Fibroblast of skin of abdomen (primary cell): ENCODE data around the gene RSAD2.
A peak's percentile ranks its signal among the peaks of the same experiment; 100 is the strongest.

Experiments used
- DNase-seq: peaks from one replicate; pipeline ENCODE4 v3.0.0-alpha.2; 2013

Gene RSAD2

DNA sequence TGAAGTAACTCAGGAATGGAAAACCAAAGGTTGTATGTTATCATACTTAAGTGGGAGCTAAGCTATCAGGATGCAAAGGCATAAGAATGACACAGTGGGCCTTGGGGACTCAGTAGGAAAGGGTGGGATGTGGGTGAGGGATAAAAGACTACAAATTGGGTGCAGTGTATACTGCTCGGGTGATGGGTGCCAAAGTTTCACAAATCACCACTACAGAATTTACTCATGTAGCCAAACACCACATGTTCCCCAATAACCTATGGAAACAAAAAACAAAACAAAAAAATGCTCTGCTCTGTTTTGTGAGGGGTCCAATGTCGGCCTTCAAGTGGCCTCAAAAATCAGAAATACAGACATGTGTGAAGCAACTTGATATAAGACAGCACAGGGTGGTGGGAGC, 30.7 kb downstream of the RSAD2 start:
- DNase-seq, result no peak

DNA sequence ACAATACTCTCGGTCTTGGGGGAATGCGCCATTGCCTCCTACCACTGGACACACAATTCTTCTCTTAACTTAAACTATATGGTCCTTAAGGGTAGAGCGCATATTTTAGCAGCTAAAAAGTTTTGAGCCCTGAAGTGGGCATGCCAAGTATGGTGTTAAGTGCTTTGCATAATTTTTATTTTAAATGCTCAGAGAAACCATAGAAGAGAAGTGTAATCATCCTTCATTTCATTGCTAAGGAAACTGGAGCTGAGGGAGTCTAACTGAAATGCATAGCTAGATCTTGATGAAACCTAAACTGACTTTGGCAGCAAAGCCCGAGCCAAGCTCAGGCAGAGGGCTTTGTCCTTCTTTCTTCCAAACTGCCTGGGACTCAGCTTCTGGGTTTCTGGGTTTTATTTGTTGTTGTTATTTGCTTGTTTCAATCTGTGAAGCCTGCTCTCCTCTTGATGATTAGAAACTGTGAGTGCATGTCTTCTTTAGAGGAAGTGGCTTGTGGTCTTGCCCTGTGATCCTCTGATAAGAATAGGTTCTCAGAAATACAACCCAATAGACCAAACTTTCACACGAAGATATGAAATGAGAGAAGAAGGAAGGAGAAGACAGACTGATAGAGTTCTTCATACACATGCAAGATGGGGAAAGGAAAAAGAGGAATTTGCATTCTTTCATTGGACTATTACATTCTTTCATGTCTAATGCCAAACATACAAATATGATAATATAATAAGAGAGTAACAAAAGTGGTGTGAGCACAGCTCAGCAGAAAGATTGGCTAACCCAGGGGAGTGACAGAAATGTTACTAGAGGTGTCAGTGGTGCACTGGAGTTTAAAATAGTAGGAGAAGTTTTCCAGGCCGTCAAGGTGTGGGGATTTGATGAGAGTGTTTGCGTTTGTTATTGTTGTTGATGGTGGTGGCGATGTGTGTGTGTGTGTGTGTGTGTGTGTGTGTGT, 32.1 kb downstream of the RSAD2 start:
- DNase-seq, result no peak

DNA sequence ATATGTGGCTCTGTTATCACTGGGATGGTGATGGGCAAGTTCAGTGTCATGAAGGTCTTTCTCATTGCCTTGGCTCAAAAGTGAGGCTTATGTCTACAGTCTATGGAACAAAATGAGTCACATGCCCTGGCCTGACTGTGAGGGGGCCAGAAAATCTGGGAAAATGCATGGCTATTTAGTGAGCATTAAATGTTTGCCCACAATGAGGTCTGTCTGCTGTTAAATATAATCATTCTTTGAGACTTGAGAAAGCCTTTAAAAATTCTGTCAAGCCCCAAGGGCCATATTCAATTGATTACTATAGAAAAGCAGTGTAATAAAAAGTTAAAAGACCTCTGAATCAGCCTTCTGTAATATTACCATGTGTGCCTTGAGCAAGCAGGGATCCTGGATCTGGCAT, 34.1 kb downstream of the RSAD2 start:
- no peak for DNase-seq

DNA sequence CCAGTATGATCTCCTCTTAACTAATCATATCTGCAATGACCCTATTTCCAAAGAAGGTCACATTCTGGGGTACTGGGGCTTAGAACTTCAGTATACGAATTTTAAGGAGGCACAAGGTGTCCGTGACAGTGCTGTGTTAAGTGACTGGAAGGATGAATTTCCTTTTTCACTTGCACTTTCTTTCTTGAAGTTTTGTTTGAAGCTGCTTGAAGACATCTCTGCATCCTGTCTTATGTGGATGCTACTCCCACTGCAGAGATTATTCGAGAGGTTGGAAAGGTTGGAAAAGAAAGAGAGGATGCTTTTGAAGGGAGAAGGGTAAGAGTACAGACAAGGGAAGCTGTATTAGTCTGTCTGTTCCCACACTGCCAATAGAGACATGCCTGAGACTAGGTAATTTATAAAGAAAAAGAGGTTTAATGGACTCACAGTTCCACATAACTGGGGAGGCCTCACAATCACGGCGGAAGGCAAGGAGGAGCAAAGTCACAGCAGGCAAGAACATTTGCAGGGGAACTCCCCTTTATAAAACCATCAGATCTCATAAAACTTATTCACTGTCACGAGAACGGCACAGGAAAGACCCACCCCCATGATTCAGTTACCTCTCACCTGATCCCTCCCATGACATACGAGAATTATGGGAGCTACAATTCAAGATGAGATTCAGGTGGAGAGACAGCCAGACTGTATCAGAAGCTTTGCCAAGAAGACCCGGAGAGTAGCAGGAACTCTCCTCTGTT, 36.0 kb downstream of the RSAD2 start:
- no peak for DNase-seq

DNA sequence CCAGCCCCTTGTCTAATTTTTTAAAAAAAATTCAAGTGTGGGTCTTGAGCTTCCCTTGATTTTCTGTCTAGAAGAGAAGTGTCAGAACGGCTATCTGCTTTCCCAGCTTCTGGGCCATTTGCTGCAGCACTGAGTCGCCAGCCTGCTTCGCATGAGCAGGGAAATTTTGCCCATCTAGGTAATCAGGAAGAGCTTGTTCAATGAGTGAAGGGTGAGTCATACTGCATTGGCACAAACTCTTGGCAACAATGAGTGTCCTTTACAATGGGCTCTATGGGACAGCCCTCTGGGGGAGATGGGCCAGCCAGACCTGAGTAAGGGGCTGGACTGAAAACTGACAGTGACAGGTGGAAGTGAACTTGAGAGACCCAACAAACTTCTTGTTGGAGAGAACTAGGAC, 37.3 kb downstream of the RSAD2 start:
- no peak for DNase-seq

DNA sequence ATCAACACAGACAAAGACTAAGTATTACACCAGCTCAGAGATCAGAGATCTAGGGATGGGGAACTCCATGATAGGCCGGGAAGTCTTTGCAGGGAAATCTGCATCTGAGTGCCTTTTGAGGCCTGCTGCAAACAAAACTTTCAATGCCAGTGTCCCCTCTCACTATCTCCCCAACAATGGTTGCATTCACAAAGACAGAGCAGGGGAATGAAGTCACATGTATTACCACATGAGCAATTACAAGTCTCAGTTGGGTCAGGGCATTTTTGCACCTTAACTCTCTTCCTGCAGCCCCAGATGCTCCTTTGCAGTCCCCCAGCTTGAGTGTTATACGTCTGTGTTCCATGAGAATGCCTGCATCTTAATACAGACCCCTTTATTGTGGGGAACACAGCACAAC, 37.8 kb downstream of the RSAD2 start:
- no peak for DNase-seq

DNA sequence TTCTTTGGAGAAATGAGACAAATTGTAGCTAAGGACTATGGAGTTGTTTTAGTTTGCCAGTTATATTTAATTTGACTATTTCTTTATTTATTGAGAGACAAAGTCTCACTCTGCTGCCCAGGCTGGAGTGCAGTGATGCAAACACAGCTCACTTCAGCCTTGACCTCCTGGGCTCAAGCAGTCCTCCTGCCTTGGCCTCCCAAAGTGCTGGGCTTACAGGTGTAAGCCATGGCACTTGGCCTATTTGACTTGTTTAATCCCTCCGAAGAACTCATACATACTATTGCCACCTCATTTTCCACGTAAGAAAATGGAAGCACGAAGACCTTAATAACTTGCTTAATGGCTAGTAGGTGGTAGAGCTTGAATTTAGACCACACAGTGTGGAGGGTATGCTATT, 38.6 kb downstream of the RSAD2 start:
- DNase-seq, result no peak

DNA sequence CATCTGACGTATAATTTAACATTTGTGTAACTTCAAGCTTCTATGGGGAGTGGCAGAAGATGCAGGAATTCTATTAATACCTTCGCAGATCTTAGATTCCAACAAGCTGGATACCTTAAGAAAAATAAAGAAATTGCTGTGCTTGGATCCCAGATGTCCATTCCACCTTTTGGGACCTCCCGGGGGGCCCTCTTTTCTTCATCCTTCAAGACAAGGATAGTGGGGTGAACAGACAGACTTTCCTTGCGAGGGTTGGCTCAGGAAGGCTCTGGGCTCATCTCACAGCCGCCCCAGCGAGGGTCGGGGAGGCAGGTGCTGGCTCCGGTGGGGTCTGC, 39.1 kb downstream of the RSAD2 start:
- DNase-seq, result no peak

DNA sequence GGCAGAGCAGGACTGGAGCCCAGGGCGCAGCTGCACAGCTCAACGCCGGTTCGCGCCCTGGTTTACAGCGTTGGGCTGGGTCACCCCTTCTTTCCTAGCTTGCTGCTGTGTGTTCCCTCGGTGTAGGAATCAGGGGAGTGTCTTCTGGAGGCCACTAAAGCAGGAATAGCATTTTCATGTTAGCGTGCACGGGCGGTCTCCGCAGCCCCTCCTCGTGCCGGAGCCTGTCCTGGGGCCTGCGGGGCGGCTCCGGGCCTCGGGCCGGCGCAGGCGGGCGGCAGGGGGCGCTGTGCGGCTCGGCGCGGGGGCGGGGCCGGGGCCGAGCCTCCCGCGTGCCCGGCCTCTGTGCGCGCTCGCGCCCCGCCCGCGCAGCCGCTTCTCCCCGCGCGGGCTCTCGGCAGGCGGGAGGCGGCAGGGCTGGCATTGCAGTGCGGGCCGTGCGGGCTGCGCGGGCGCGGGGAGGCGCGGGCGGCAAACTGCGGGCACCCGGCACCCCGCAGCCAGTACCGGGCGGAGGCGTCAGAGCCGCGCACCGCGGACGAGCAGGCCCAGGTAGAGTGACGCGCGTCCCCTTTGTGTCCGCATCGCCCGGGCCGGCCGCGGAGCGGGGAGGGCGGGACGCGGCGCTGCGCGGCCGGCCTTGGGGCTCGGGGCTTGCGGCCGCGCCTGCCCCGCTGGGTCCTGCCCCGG, 39.6 kb downstream of the RSAD2 start, which contains the start of gene RNF144A:
Gene RNF144A, plus strand, starts transcription at position 342 of the 690 bp plus-strand sequence. CDS start 79,515 bp downstream, outside the sequence.
- DNase-seq, result peak; percentile 57

DNA sequence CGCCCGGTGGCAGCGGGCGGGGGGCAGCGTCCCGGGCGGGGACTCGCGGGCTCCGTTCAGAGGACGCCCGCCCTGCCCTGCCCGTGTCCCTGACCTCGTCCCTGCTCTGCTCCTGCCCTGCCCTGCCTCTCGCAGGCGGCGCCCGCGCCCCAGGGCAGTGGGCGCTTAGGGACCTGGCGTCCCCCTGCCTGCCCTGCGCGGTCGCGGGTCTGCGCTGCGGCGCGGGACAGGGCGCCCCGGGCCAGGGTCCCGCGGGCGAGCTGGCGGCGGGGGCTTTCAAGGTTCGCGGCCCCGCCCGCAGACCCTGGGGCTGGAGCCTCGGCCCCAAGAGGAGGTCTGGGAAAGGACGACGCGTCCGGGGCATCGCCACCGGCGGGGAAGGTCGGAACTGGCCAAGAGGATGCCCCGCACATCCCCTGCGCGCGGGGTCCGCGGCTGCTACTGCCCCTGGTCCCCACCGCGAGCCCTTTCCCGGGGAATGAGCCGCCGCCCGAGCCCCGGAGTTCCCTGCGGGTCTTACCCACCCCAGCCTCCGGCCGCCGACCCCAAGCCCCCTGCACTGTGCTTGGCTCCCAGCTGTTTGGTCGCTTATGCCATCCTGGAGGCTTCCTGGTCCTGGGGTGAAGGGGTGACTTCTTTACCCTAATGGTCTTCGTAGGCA, 40.3 kb downstream of the RSAD2 start:
- no peak for DNase-seq

DNA sequence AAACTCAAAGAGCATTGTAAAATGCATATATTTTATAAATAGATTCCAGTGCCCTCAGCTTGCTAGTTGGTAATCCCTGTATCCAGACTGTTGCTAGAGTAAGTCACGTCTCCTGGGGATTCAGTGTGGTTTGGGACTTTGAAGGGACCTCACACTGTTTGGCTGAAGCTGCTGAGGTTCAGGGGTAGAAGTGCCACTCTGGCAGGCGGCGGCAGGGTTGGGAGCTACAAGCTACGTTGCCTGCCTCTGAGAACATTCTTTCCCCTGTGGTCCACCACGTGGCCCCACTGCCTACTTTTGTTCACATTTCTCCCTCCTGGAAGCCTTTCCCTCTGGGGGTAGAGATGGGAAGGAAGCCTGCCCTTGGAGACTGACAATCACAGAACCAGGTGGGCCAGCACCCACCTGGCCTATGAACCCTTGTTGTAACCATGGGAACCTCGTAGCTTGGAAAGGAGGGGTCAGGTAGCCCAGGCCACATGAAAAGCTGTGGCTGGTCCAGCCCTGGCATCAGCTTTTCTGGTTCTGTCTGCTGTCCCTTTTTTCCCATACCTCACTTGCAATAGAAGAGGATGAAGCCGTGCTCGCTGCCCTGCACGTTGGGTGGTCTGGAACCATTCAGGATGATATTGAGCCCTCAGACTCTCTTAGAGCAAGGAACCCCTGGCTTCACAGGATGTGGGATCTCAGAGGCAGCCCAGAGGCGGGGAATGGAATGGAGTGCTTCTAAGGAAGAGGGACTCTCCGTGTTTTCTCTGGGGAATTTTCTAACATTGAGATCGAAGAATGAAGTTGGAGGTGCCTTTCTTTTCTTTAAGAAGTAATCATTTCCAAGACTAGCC, 42.5 kb downstream of the RSAD2 start:
- peak; percentile 17 for DNase-seq

DNA sequence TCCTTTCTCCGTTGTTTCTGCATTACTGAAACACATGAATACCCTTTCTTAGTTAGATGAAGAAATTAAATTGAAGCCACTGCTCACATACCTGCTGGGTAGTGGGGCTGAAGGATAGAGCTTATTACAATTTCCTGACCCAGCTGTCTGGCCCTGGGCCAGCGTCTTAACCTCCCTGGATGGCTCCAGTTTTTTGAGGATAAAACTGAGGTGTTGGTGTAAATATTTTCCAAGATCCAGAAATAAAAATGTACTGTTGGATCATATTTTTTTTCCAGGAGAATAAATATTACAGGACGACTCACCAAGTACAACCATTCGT, 43.1 kb downstream of the RSAD2 start:
- no peak for DNase-seq

DNA sequence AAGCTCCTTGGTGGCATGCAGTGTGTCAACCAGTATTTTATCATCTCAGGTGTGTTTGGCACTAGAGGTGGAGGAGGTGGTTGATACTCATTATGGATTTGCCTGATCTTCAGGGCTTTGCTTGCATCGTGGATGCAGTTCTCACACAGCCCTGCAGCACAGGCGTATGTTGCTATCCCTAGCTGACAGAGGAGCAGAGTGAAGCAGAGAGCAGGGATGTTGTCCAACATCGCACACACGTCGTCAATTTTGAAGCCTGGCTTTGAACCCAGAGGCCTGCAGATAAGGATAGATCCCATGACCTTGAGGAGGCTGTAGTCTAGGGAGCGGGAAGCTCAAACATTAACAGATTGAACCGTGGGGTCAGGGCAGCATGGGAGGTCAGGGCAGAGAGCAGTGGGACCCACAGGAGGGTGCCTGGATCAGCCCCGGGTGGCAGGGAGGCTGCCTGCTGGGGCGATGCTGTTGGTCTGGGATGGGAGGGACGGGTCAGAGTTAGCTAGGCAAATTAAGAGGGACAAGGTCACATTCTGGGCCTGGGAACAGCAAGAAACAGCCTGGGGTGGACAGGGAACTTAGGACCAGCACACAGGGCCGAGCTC, 43.8 kb downstream of the RSAD2 start:
- DNase-seq, result no peak

DNA sequence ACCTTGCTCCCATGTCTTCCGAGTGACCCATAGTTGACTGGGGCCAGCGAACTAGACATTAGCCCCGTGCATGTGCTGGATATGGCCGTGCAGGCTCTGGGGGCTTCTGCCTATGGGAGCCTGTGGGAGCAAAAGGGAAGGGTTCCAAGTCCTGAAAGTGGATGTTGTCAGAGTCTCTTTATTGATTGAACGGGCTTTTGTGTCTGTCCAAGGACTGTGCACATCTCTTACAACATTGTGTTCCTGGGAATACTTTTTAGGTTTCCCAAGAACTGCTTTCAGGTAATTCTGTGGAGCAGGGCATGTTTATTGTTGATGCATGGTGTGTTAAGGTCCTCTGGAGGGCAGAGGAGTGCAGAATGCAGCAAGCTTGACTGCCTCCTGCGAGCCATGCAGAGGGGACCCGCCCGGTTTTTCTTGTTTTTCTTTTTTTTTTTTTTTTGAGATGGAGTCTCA, 44.7 kb downstream of the RSAD2 start:
- DNase-seq, result no peak

DNA sequence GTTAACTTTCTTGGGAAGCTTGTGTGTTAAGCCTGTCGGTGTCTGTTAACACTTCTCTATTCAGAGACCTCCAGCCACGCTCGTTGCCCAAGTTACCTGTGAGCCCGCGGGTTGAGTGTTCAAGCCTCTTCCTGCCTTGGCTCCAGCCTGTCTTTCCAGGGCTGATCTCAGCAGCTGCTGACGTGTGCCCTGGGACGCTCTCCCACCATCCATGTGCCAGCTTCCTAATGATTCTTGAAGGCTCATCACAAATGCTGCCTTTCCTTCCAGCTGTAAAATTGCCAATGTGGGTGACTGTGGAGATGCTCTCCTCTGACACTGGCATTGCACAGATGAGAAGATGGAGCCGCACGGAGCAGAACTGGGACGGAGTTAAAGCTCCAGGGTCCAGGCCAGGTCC, 45.7 kb downstream of the RSAD2 start:
- DNase-seq, result no peak

DNA sequence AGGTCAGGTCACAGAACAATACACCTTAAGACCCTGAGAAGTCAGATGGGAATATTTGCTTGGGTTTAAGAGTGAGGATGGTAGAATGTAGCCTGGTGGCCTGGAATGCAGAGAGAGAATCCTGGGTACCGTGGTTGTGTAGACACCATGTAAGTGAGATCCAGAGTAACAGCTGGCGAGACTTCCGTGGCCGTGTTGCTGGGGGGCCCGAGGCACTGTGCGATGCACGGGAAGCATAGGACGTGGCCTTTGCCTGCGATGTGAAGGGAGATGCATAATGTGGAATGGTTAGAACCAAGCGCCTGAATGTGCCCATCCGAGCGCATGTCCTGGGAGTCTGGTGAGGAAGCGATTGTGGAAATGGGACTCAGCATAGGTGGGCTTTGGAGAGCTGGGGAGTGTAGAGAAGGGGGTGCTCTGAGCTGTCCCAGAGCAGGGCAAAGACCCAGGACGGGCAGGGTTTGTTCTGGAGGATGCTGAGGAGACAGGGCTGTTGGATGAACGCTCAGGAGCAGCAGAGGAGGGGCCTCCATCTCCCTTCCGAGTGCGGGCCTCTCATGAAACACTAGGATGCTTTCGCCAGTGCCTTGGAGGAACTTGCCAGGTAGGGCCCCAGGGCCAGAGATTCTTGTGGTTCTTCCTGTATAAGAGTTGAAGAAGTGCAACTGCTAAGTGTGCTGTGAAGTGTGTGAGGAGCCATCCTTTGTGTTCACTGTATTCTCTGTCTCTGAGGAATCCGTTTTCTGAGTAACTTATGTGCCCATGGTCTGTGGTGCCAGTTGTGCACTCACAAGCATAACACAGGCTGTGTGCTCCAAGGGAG, 46.7 kb downstream of the RSAD2 start:
- no peak for DNase-seq

DNA sequence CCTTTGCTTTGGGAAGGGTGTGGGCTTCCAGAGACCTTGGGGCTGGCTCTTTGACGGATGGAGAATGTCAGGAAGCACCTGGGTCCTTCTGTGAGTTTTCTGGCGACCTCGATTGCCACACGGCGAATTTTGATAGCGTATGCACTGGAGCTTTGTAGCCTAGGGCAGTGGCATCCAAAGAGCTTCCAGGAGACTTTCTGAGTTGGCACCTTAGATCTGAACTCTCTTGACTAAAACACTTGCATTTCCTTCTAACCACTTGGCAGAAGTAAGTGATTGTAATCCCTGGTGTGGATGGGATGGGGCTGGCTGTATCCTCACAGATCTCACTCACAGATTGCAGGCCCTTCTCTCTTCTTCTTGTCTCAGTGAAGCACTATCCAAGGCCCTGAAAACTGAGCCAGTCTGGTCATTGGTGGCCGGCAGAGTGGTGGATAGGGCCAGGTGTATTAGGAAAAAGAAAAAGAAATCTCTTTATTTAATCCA, 47.4 kb downstream of the RSAD2 start:
- DNase-seq, result no peak

DNA sequence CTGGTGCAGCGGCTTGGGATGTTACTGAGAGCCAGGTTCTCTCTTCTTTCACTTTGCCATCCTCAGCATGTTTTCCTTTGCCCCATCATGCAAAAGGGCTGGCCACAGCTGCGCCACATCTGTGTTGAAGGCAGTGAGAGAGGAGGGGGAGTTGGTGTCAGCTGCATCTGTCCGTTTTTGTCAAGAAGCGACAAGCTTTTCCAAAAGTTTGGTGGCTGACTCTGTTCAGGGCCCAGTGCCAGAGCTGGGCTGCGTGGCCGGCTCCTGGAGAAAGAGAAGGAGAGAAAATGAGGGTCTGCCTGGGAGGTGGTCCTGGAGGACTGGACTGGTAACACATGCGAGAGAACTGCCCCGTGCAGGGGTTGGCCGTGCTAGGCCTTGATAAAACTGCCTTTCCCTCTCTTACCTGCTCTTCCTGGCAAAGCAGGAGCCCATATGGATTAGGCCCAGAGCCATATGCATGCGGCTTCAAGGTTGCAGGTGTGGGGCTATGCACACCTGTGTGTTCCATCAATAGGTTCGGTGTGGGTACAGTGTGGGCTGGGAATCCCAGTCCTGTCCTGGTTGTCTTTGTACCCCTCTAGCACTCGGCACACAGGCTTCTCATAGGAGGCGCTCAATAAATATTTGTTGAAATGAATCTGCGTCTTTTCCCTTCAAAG, 48.6 kb downstream of the RSAD2 start:
- DNase-seq, result no peak

DNA sequence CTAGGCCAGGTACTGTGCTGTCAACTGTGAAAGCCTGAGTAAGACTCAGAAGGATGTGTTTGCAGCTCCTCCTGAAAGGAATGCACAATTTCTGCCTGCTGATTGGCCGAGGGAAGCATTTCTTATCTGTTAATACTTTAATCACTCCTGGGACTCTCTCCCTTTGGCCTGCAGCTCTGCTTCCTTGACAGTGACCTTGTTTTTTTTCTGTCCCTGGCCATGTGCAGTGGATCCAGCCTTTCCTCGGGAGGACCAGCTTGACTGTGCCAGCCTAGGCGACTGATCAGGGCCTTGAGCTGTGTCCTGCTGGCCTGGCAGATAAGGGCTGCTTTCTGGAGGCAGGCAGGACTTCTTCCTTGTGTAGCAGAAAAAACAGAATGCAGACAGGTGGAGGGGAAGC, 49.6 kb downstream of the RSAD2 start:
- no peak for DNase-seq

DNA sequence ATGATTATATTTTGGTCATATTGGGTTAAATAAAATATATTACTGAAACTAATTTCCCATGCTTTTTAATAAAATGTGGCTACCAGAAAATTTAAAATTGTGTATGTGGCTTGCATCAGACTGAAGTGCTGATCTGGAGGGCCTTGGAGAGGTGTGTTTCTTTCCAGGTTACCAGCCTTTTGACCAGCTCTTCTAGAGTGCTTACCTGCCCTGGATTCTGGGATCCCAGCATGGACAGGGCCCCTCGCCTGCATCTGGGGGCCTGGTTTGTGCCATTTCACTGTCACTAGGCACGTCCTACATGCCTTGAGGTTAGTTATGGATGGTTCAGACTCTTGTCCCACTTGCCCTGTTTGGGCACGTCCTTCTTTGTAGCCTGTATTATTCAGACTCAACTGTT, 50.2 kb downstream of the RSAD2 start:
- DNase-seq, result no peak
